K562 (cell line): ENCODE data around the gene CCDC136.

Experiments used
- HDAC3 ChIP-seq: fragments of 450-650 bp; IDR thresholded peaks from 2 replicates; pipeline ENCODE4 v1.6.1; 2018; ENCODE audit warnings: borderline replicate concordance, mild to moderate bottlenecking, moderate library complexity; ENCODE audit not compliant: partially characterized antibody
- MYC ChIP-seq, 2 experiments: fragments of 250-450 bp in 1 of 2; sonication (Bioruptor Pico) in 1 of 2; IDR thresholded peaks; 2 replicates each; pipeline versions ENCODE4 v1.5.1 to v1.6.1; 2012 to 2021; ENCODE audit warnings: low read depth in 2 of 2, borderline replicate concordance in 1 of 2, improper control_type of control experiment in 1 of 2, low read length in 1 of 2, mild to moderate bottlenecking in 1 of 2, moderate library complexity in 1 of 2
- NFYB ChIP-seq: IDR thresholded peaks from 2 replicates; pipeline ENCODE4 v1.6.1; 2011; ENCODE audit warnings: mild to moderate bottlenecking, moderate library complexity; ENCODE audit not compliant: insufficient read length; ENCODE audit errors: extremely low read depth
- SAFB ChIP-seq: fragments of 200-400 bp; formaldehyde crosslinking; IDR thresholded peaks from 2 replicates; pipeline ENCODE4 v1.6.1; 2017; ENCODE audit warnings: low read depth, low read length, borderline replicate concordance
- SAP30 ChIP-seq: fragments of 200-600 bp; sonication (generic); IDR thresholded peaks from 2 replicates; pipeline ENCODE4 v1.6.1; 2012; ENCODE audit warnings: borderline replicate concordance, low read depth, mild to moderate bottlenecking, moderate library complexity, low read length, control low read depth, inconsistent platforms; ENCODE audit not compliant: insufficient read depth, poor library complexity, severe bottlenecking
- ZBTB40 ChIP-seq, 2 experiments: fragments of 450-650 bp in 1 of 2; sonication (generic) in 1 of 2; formaldehyde crosslinking in 1 of 2; IDR thresholded peaks; 2 replicates each; pipeline versions ENCODE4 v1.7.1 to v1.9.0; 2016 to 2022; ENCODE audit warnings: inconsistent platforms in 1 of 2, mild to moderate bottlenecking in 1 of 2, missing genetic modification reagents in 1 of 2
- ZKSCAN1 ChIP-seq: fragments of 150-350 bp; IDR thresholded peaks from 2 replicates; pipeline ENCODE4 v1.6.1; 2016; ENCODE audit warnings: low read depth, low read length
- ZNF263 ChIP-seq: sonication (generic); formaldehyde crosslinking; IDR thresholded peaks from 2 replicates; pipeline ENCODE4 v1.8.0; 2022; ENCODE audit warnings: mild to moderate bottlenecking, missing genetic modification reagents, borderline replicate concordance
- TF ChIP-seq, protein P1 (sequence below): sonication (generic); formaldehyde crosslinking; IDR thresholded peaks from 2 replicates; pipeline ENCODE4 v1.8.1; 2022; ENCODE audit warnings: missing genetic modification reagents

DNA sequence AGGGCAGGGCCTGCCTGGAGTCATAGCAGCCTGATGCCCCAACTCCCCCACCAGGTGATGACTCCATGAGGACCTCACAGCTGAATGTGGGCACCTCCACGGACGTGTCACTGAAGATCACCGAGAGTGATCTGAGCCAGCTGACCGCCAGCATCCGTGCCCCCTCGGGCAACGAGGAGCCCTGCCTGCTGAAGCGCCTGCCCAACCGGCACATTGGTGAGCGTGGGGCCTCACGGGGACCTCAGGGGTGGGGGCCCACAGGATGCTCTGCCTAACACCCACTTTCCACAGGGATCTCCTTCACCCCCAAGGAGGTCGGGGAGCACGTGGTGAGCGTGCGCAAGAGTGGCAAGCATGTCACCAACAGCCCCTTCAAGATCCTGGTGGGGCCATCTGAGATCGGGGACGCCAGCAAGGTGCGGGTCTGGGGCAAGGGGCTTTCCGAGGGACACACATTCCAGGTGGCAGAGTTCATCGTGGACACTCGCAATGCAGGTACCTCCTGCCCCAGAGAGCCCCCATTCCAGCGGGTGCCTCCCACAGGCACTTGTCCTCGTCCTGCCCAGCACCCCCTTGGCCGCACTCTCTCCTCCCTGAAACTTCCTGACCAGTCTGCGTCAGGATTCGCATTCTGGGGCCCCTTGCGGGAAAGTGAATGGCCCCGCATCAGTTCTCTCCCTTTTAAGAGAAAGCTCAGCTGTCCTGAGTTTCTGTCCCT, 60.9 kb downstream of the CCDC136 start:
- TF ChIP-seq SAFB (no peak), MYC (IDR thresholded peaks at IDR 0.05; ENCODE audit: low read depth, low read length) (no peak), MYC (CRISPR knock-in tag; IDR thresholded peaks at IDR 0.05; ENCODE audit: borderline replicate concordance, low read depth) (no peak), NFYB (no peak), ZBTB40 (IDR thresholded peaks at IDR 0.05) (no peak), ZBTB40 (CRISPR knock-in tag; IDR thresholded peaks at IDR 0.05) (no peak), ZNF263 (no peak), ZKSCAN1 (no peak), SAP30 (no peak), HDAC3 (no peak)
- TF ChIP-seq, protein P1, sequence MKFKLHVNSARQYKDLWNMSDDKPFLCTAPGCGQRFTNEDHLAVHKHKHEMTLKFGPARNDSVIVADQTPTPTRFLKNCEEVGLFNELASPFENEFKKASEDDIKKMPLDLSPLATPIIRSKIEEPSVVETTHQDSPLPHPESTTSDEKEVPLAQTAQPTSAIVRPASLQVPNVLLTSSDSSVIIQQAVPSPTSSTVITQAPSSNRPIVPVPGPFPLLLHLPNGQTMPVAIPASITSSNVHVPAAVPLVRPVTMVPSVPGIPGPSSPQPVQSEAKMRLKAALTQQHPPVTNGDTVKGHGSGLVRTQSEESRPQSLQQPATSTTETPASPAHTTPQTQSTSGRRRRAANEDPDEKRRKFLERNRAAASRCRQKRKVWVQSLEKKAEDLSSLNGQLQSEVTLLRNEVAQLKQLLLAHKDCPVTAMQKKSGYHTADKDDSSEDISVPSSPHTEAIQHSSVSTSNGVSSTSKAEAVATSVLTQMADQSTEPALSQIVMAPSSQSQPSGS, result no peak
